GM20000 (cell line): ENCODE data around the gene SLC2A9.
A peak's percentile ranks its signal among the peaks of the same experiment; 100 is the strongest.

Experiments used
- DNase-seq: peaks from one replicate; pipeline ENCODE4 v3.0.0; 2012; ENCODE audit warnings: low spot score
- CTCF ChIP-seq: IDR thresholded peaks from 2 replicates; pipeline ENCODE4 v1.5.1; 2012; ENCODE audit warnings: mild to moderate bottlenecking, control low read depth; ENCODE audit errors: extremely low read depth, missing control alignments

SLC2A9 gene

GRCh38 chr4:9833421-9833820, 187.9 kb downstream of the SLC2A9 start:
- DNase-seq: no peak
- TF ChIP-seq CTCF: no peak

- no peak for DNase-seq
- no peak for TF ChIP-seq CTCF
These were observed 188.7 kb downstream of the SLC2A9 start for GRCh38 chr4:9832640-9833039.

- no peak for TF ChIP-seq CTCF
- no peak for DNase-seq
These were observed 194.7 kb downstream of the SLC2A9 start for GRCh38 chr4:9826551-9826950.

- DNase-seq: no peak
- no peak for TF ChIP-seq CTCF
These were observed 196.2 kb downstream of the SLC2A9 start for GRCh38 chr4:9825049-9825448.

GRCh38 chr4:9820343-9820742, 201.0 kb downstream of the SLC2A9 start:
- no peak for DNase-seq

DNA sequence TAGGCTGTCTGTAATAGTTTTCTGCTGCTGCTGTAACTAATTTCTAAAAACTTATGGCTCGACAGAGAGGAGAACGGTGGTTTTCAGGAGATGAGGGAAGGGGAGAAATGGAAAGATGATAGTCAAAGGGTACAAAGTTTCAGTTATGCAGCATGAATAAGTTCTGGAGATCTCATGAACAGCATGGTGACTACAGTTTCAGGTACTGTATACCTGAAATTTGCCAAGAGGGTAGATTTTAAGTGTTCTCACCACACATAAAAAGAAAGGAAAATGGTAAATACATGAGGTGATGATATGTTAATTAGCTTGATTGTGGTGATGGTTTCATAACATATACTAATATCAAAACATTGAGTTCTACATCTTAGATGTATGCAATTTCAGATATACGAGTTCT, 205.0 kb downstream of the SLC2A9 start:
- no peak for DNase-seq
- no peak for TF ChIP-seq CTCF

More at GRCh38 chr4:9820343-9820742, 201.0 kb downstream of the SLC2A9 start:
- TF ChIP-seq CTCF: no peak

GRCh38 chr4:9812501-9813340, 208.6 kb downstream of the SLC2A9 start:
- DNase-seq: peak; percentile 23
- TF ChIP-seq CTCF: no peak
